Dermis microvascular lymphatic vessel endothelial cell (primary cell): ENCODE results near the gene SLC38A7. TPM values are rescaled to one million over a fixed set of nuclear protein-coding genes. Genes with fewer than 3 reads are reported as not detected.
"Not testable (repeated sequence)": the region's sequence is repeated elsewhere in the genome, so short reads cannot be mapped to it uniquely, and the experiment has no call there.

Experiments
- DNase-seq, 2 donors: peaks; one replicate each; pipeline versions ENCODE4 v3.0.0 to v3.0.0-alpha.2; 2010; ENCODE audit warnings: low read depth in 2 of 2
- total RNA-seq: library from RNA; depleted of rRNA; stranded (reverse); fragments of >200 nt; gene quantifications from 2 replicates; pipeline ENCODE4 v1.2.1, GENCODE V29; 2014

Gene SLC38A7
- total RNA-seq, 1 donor from 2014 or later, result 20.9 TPM

GRCh38 chr16:58637021-58637420 is 47.5 kb downstream of the SLC38A7 start:
- not testable (repeated sequence) for DNase-seq

GRCh38 chr16:58636466-58636865 is 48.1 kb downstream of the SLC38A7 start:
- DNase-seq, result no peak

GRCh38 chr16:58635502-58635901 is 49.1 kb downstream of the SLC38A7 start:
- DNase-seq, result no peak

GRCh38 chr16:58634265-58634802 is 50.2 kb downstream of the SLC38A7 start:
- DNase-seq, result no peak

- peak; percentile 99 to 100 for DNase-seq
Measured at GRCh38 chr16:58629733-58630640, 54.6 kb downstream of the SLC38A7 start, which contains the start of gene CNOT1. Gene CNOT1 (minus strand): TSS chr16:58629826. CDS start chr16:58599337, 30,489 bp downstream.

GRCh38 chr16:58628845-58629732 is 55.5 kb downstream of the SLC38A7 start:
- peak; percentile 4 to 39 for DNase-seq

GRCh38 chr16:58624209-58624608 is 60.4 kb downstream of the SLC38A7 start:
- no peak for DNase-seq

GRCh38 chr16:58620396-58620795 is 64.2 kb downstream of the SLC38A7 start:
- DNase-seq, result no peak

- DNase-seq, result no peak
Measured at GRCh38 chr16:58615280-58615679, 69.3 kb downstream of the SLC38A7 start.

Other genes starting within 250 kb of the SLC38A7 start
- gene NDRG4, start 184.6 kb downstream of the SLC38A7 start, total RNA-seq, result 94.7 and 368 TPM in 2 replicates
- 7.2 and 16.7 TPM in 2 replicates for gene SETD6, start 169.3 kb downstream of the SLC38A7 start, total RNA-seq
- gene CNOT1, start 54.9 kb downstream of the SLC38A7 start, total RNA-seq, result 132 and 138 TPM in 2 replicates
- 42.6 and 51.3 TPM in 2 replicates for gene GOT2, start 49.5 kb upstream of the SLC38A7 start, total RNA-seq